Heart right ventricle (tissue), 16 donors: ENCODE measurements around the gene MAD1L1. TPM values are rescaled to one million over a fixed set of nuclear protein-coding genes. Genes with fewer than 3 reads are reported as not detected.
A peak's percentile ranks its signal among the peaks of the same experiment; 100 is the strongest.

Experiments
- ATAC-seq, 8 donors: fragments of 200-7000 bp; cut with Tn5 transposase; one replicate each; pipeline ENCODE4 v1.9.1; 2020; ENCODE audit warnings: mild to moderate bottlenecking in 8 of 8, moderate library complexity in 8 of 8, moderate number of reproducible peaks in 1 of 8
- DNase-seq, 2 donors: peaks; one replicate each; pipeline ENCODE4 v3.0.0-alpha.2; 2020
- H3K27ac ChIP-seq, 10 donors: fragments of 200-600 bp; sonication (generic) in 2 of 10; one replicate each; pipeline versions ENCODE4 v1.5.0 to v1.8.0; 2020 to 2022; ENCODE audit warnings: mild to moderate bottlenecking in 3 of 10
- H3K27me3 ChIP-seq, 7 donors: fragments of 200-600 bp; one replicate each; pipeline ENCODE4 v1.8.0; 2021 to 2022; ENCODE audit warnings: mild to moderate bottlenecking in 2 of 7
- H3K36me3 ChIP-seq, 9 donors: fragments of 200-600 bp; sonication (generic) in 1 of 9; one replicate each; pipeline versions ENCODE4 v1.5.0 to v1.8.0; 2020 to 2022; ENCODE audit warnings: mild to moderate bottlenecking in 2 of 9
- H3K4me1 ChIP-seq, 9 donors: fragments of 200-600 bp; sonication (generic) in 1 of 9; one replicate each; pipeline versions ENCODE4 v1.5.0 to v1.8.0; 2020 to 2022; ENCODE audit warnings: mild to moderate bottlenecking in 4 of 9
- H3K4me3 ChIP-seq, 10 donors: fragments of 200-600 bp; sonication (generic) in 2 of 10; one replicate each; pipeline versions ENCODE4 v1.5.0 to v1.8.0; 2020 to 2022; ENCODE audit warnings: mild to moderate bottlenecking in 7 of 10, moderate library complexity in 2 of 10
- H3K9me3 ChIP-seq, 11 donors: fragments of 200-600 bp in 10 of 11; sonication (generic) in 2 of 11; one replicate each; pipeline versions ENCODE4 v1.5.0 to v1.8.0; 2013 to 2022; ENCODE audit warnings: mild to moderate bottlenecking in 2 of 11, control low read depth in 1 of 11, moderate library complexity in 1 of 11
- CTCF ChIP-seq, 9 donors: fragments of 200-600 bp; sonication (generic) in 2 of 9; IDR thresholded peaks; one replicate each; pipeline versions ENCODE4 v1.5.0 to v1.8.0; 2021 to 2022; ENCODE audit warnings: antibody characterized with exemption in 9 of 9, mild to moderate bottlenecking in 5 of 9, moderate library complexity in 1 of 9
- WGBS, 2 donors: extraction: QIAGEN DNeasy Blood & Tissue Kit; methylation state at CpG; one replicate each; pipeline ENCODE4 v1.1.7; 2013; ENCODE audit warnings: inconsistent platforms in 1 of 2; 5-methylcytosine and 5-hydroxymethylcytosine counted together
- intact Hi-C, 10 donors: fragments of 100-400 bp; cut with DNase I; formaldehyde crosslinking; loops; one replicate each; pipeline versions ENCODE4 v1.11.1 to v1.14.2; 2022
- polyA plus RNA-seq, 2 donors: library from polyadenylated mRNA; stranded (reverse); fragments of 200-250 nt; gene quantifications; one replicate each; pipeline ENCODE4 v1.2.3, GENCODE V29; 2013
- total RNA-seq, 10 donors: library from RNA; stranded (reverse); fragmentation: NEBNext Ultra II Directional in 3 of 10; extraction: Animal tissue kit (Norgen Biotek cat#: 25700) in 3 of 10; gene quantifications; one replicate each; pipeline versions ENCODE4 v1.2.1 to v1.2.4, GENCODE V29; 2021 to 2023
- donor health status: Arrhythmogenic right ventricular cardiomyopathy.
- donor health status: ischemic (EF 13 %, LVEDD 7.1; RV severe dilation, severe dysfunction).
- donor health status: healthy with polysubstance abuse.
- donor health status: DM: no; HTN: yes; CAD: no.
- donor health status: DM: no; HTN: no; CAD: no.
- donor health status: ischemic (EF 25% LVEDD 6.9; RV normal size, moderate dysfunction).
- donor health status: ischemic (EF 25% LVEDD 5.7; RV mildly dilated, moderate dysfunction).
- donor health status: healthy.
- donor health status: DM: yes; HTN: yes; CAD: no.
- donor health status: Ischemic cardiomyopathy.
- donor health status: ischemic (EF 35%, LVEDD 5.7; RV mildly dilated, moderate dysfunction).
- donor health status: nonischemic (EF 11% LVEDD 7.7; RV severe dilation, severe dysfunction).
- donor health status: DM: yes; HTN: yes; CAD: no.
- donor health status: PGD.
- donor health status: ischemic (EF 29% LVEDD 5.4; RV normal size, mild dysfunction).
- donor health status: nonischemic (EF 23%, LVEDD 6.1; RV moderate dilation, normal function).

MAD1L1 gene
- total and polyA plus RNA-seq, 12 donors, result 13.8 to 46.8 (median 20.2) TPM

- no peak overlapping the region for H3K27ac ChIP-seq
- no peaks in the 10 kb centered on the region for H3K9me3 ChIP-seq
- TF ChIP-seq CTCF (IDR thresholded peaks at IDR 0.05), result no peak
- H3K36me3 ChIP-seq, result peaks cover 0 to 57% (median 8%) of the 10 kb centered on the region in 9 donors
- peaks cover 0 to 24% (median 2%) of the 10 kb centered on the region in 9 donors for H3K4me1 ChIP-seq
- ATAC-seq (peak in 1 of 8 donors; percentile 10), DNase-seq (no peak)
- intact Hi-C loops, result no loop called here
- no peaks in the 10 kb centered on the region for H3K27me3 ChIP-seq
- no peak overlapping the region for H3K4me3 ChIP-seq
- 80 to 94% methylated on average over 7 of the region's 7 CpGs for WGBS, 2 donors
Observed at GRCh38 chr7:2274666-2275065, 41.9 kb upstream of the MAD1L1 start.

- ATAC-seq (no peak), DNase-seq (no peak)
- Histone ChIP-seq H3K27me3 (no peaks in the 10 kb centered on the region), H3K4me1 (peaks cover 0 to 27% (median 5%) of the 10 kb centered on the region in 9 donors), H3K4me3 (no peak overlapping the region), H3K9me3 (no peaks in the 10 kb centered on the region), H3K36me3 (peaks cover 0 to 57% (median 8%) of the 10 kb centered on the region in 9 donors), H3K27ac (no peak overlapping the region)
- TF ChIP-seq CTCF (IDR thresholded peaks at IDR 0.05), result no peak
- WGBS, 2 donors, result 97 to 99% methylated on average over 20 of the region's 20 CpGs
- intact Hi-C loops, result no loop called here
Observed at GRCh38 chr7:2273866-2274265, 41.1 kb upstream of the MAD1L1 start.

GRCh38 chr7:2272031-2272430 is 39.3 kb upstream of the MAD1L1 start:
- DNase-seq, result no peak
- no peaks in the 10 kb centered on the region for H3K9me3 ChIP-seq
- H3K4me3 ChIP-seq, result no peak overlapping the region
- H3K27ac ChIP-seq, result no peak overlapping the region
- 85 to 88% methylated on average over 9 of the region's 9 CpGs for WGBS, 2 donors
- TF ChIP-seq CTCF (IDR thresholded peaks at IDR 0.05), result no peak
- ATAC-seq, result peak in 2 of 8 donors; percentile 13 to 29
- H3K27me3 ChIP-seq, result no peaks in the 10 kb centered on the region
- intact Hi-C loops, result no loop called here
- H3K4me1 ChIP-seq, result peaks cover 0 to 27% (median 5%) of the 10 kb centered on the region in 9 donors
- peaks cover 0 to 52% (median 8%) of the 10 kb centered on the region in 9 donors for H3K36me3 ChIP-seq

GRCh38 chr7:2271273-2272026 is 38.7 kb upstream of the MAD1L1 start:
- DNase-seq (no peak), ATAC-seq (peak in 4 of 8 donors; percentile 32 to 57 (median 40))
- no peak for TF ChIP-seq CTCF (IDR thresholded peaks at IDR 0.05)
- Histone ChIP-seq H3K27ac (no peak overlapping the region), H3K9me3 (no peaks in the 10 kb centered on the region), H3K4me1 (peaks cover 0 to 27% (median 5%) of the 10 kb centered on the region in 9 donors), H3K4me3 (no peak overlapping the region), H3K27me3 (no peaks in the 10 kb centered on the region), H3K36me3 (peaks cover 0 to 50% (median 8%) of the 10 kb centered on the region in 9 donors)
- intact Hi-C loops, result no loop called here
- WGBS, 2 donors, result 70 to 82% methylated on average over 26 to 27 of the region's 27 CpGs
